CD4-positive, alpha-beta T cell treated with Interleukin-12 subunit alpha and Interleukin-12 subunit beta, for 1 hour (primary cell): ENCODE measurements around the gene PACS2.

Experiments
- DNase-seq: peaks from one replicate; pipeline ENCODE4 v3.0.0-alpha.2; 2020

The PACS2 gene

DNA sequence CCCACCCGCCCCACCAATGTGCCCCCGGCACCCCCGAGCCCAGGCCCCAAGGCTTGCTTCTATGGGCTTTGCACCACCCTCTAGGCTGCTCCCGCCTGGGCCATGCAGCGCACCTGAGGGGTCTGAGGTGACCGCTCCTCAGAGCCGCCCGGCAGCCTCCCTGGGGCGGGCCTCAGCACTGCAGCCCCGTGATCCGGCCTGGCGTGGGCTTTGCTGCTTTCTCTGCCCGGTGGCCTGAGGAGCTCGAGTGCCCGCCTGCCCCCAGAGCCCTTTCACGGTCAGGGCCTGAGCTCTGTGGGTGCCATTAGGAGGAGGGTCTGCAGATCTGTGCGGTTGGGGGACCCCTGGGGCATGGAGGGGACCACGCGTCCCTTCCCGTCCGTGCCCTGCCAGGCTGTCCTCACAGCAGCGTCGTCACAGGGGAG lies 111.3 kb downstream of the PACS2 start:
- DNase-seq: no peak

DNA sequence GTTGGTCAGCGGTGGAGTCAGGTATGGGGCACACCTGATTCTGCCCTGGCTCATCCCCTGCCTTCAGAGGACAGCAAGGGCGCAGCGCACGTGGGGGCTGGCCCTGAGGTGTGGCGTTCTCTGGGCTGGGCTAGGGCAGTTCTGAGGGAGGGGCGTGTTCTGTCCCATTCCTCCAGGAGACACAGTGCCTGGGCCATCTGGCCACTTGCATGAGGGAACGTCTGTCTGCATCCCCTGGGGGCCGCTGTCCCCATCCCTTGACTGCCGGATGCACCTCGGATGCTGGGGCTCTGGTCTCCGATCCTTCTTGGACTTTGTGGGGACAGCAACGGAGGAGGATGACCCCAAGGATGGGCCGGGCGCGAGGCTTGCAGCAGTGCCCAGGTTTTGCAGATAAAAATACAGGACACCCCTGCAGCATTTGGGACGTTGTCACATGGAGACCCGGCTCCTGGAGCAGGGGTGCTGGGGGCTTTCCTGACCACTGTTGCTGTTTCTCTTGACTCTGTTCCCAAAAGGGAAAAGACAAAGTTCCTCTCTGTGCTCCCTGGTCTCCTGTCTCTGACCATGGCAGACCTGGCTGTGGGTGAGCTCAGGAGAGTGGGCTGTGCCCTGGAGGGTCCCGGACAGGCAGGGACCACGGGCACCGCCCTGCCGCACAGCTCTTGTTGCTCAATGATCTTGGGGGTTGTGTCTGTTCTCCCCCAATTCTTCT lies 112.0 kb downstream of the PACS2 start:
- no peak for DNase-seq

- no peak for DNase-seq
Measured at GRCh38 chr14:105427412-105427811, 112.9 kb downstream of the PACS2 start.

DNA sequence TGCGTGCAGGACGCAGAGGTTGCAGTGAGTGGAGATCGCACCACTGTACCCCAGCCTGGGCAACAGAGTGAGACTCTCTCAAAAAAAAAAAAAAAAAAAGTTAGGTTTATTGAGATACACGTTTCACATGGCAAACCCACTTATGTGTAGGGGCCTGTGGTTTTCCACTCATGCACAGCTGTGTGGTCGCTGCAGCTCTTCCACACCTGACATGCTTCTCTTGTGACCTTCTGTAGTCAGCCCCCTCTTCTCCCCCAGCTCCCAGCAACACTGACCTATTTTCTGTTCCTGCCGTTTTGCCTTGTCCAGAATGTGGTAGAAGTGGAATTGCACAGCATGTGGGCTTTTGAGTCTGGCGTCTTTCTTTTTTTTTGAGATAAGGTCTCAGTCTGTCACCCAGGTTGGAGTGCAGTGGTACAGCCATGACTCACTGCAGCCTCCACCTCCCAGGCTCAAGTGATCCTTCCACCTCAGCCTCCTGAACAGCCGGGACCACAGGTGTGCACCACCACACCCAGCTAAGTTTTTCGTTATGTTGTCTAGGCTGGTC lies 113.5 kb downstream of the PACS2 start:
- DNase-seq: no peak

GRCh38 chr14:105430042-105430441 lies 115.5 kb downstream of the PACS2 start:
- DNase-seq: no peak

GRCh38 chr14:105430565-105430964 lies 116.0 kb downstream of the PACS2 start:
- no peak for DNase-seq

GRCh38 chr14:105431256-105431655 lies 116.7 kb downstream of the PACS2 start:
- DNase-seq: no peak

DNA sequence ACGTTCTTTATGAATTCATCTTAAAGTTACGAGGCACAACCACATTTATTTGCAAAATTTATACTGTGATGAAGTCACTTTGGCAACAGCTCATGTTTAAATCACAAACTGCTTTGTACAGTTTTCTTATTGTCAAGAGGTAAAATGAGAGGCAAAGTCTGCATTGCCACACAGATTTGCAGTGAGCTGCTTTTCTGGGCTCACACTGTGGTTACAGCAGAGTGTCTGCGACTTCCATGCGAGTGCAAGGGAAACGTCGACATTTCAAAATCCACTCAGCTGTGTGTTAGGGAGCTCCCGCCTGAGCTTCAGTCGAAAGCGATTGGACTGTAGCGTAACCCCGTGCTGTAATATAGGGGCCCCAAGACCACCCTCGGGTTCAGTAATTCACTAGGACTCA lies 118.1 kb downstream of the PACS2 start:
- DNase-seq: no peak

DNA sequence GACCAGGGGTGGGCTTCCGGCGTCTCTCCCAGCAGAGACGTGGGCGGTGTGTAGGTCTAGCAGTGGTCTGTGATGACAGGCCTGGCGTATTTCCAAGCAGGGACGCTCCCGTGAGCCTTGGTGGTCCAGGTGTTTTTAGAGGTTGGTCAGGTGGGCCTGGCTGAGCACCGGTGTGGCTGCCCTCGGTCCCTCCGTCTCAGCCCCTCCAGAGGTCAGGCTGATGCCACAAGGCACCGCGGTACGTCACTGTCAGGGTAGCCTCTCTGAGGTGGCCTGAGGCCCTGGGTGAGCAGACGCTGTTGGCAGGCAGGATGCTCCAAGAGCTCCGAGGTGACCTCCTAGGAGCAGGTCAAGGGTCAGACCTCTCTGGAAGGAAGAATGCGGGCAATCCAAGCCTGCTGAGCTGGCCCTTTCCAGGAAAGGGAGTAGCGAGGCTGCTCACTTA lies 118.6 kb downstream of the PACS2 start:
- no peak for DNase-seq

GRCh38 chr14:105436402-105436801 lies 121.9 kb downstream of the PACS2 start:
- no peak for DNase-seq

GRCh38 chr14:105436891-105437722 lies 122.6 kb downstream of the PACS2 start:
- no peak for DNase-seq

DNA sequence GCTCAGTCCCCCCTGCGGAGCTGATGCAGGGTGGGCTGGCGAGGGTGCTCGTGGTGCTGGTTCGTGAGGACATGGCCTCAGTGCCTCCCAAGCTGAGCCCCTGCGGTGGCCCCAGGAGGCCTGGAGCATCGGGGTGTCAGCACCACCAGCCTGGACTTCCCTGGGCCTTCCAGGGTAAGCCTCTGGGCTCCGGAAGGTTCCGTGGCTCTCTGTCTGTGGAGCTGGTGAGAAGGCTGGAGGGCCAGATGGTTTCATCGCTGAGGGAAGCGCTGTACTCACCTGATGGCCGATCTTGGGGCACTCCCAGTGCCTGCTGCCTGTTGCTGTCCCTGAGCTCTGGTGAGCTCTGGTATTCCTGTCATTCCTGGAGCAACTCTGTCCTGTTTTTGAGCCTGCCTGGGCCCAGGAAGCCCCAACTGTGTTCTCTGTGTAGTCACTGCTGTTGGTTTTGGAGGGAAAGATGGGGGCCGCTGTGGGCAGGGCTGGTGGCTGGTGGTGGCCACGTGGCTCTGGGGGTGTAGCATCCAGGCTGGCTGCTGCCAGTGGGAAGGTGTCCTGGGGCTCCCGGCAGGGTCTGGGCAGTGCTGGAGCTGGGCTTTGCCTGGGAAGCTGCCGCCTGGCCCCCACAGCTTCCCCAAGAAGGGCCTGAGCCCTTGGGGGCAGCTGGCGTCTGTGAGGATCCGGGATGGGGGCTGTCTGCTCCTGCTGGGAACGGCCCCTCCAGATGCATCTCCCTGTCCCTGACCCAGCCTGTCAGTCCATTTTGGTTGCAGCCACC lies 123.4 kb downstream of the PACS2 start:
- no peak for DNase-seq

GRCh38 chr14:105439179-105439578 lies 124.6 kb downstream of the PACS2 start:
- DNase-seq: no peak

GRCh38 chr14:105439710-105440553 lies 125.4 kb downstream of the PACS2 start:
- DNase-seq: no peak

- DNase-seq: no peak
Measured at GRCh38 chr14:105440554-105440900, 126.0 kb downstream of the PACS2 start.

DNA sequence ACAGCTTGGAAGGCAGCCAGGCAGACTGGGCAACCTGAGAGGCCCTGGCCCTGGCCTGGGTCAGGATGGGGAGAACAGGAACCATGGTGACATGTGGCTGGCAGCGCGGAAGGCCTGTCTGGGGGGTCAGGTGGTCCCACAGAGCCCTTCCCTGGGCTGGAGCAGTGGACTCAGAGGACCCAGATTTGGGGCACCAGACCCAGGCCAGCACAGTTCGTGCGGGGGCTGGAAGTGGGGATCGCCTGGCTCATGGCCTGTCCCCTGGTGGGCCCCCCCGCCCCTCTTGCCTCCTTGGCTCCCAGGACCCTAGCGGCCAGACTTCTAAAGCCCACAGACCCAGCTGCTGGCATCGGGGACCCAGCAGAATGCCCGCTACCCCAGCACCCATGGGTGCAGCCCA lies 126.4 kb downstream of the PACS2 start:
- DNase-seq: no peak

GRCh38 chr14:105442125-105442524 lies 127.6 kb downstream of the PACS2 start:
- no peak for DNase-seq

DNA sequence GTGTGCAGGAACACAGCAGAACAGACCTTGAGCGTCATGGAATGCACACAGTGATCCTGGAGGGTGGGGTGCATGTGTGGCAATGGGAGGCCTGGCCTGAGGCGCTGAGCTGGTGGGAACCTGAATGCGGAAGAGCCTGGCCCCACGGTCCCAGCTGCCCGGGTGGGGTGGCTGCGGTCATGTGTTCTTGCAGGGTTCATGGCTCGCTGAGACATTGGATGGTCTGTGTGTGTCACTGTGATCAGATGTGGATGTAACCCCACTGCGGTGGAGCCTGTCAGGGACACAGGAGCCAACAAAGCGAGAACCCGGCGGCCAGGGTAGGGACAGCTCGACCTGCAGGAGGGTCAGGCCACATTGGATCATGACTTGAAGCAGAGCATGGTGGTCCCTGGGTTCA lies 128.3 kb downstream of the PACS2 start:
- DNase-seq: no peak

DNA sequence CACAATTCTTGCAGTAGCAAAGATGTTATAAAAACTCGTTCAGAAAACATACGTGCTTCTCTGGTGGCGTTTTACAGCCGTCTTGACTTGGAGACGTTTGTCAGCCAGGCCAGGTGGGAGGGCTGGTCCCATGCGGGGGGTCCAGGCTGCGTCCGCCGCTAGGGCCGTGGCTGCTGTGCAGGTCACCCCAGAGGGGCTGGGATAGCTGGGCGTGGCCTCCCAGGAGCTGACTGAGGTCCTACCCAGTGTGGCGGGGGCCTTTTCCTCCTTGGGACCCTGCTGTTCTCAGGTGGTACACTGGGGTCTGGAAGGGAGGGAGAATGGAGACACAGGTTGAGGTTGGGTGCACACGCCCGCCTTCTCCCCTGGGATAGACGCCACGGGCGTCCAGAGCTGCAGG lies 130.3 kb downstream of the PACS2 start:
- no peak for DNase-seq

DNA sequence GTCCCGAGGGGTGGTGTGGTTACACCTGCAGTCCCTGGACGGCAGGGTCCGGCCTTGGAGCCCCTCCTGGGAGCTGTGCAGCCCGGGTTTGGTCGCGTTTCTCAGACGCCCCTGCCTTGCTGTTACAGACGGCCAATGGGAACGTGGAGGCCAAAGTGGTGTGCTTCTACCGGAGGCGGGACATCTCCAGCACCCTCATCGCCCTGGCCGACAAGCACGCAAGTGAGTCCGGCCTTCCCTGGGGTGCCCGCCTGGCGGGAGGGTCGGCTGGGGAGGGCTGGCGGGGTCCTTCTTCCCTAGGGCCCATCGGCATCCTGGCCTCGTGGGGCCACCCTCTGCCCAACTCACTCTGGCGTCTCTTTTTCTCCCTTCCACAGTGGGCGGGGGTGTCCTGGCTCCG lies 130.7 kb downstream of the PACS2 start:
- DNase-seq: no peak

- no peak for DNase-seq
Measured at GRCh38 chr14:105445901-105446845, 131.6 kb downstream of the PACS2 start.
